GM06990 (cell line): ENCODE results near the gene SPATA2L.
"Not testable (repeated sequence)": the region's sequence is repeated elsewhere in the genome, so short reads cannot be mapped to it uniquely, and the experiment has no call there.

Source experiments
- DNase-seq: peaks from one replicate; pipeline ENCODE4 v3.0.0-alpha.2; 2011; ENCODE audit not compliant: insufficient read length; ENCODE audit errors: extremely low read depth
- H3K27me3 ChIP-seq: replicated peaks from 2 replicates; pipeline ENCODE4 v1.6.0; 2011; ENCODE audit warnings: low read length; ENCODE audit not compliant: control insufficient read depth, insufficient read depth
- H3K36me3 ChIP-seq: 2 replicates; pipeline ENCODE4 v1.5.1; 2011; ENCODE audit warnings: low read length; ENCODE audit not compliant: control insufficient read depth, insufficient read depth
- H3K4me3 ChIP-seq: replicated peaks from 2 replicates; pipeline ENCODE4 v1.5.1; 2011; ENCODE audit warnings: low read depth, mild to moderate bottlenecking, control low read depth, low read length
- CTCF ChIP-seq: IDR thresholded peaks from 2 replicates; pipeline ENCODE4 v1.5.1; 2011; ENCODE audit warnings: low read length, control low read depth, mild to moderate bottlenecking, inconsistent platforms; ENCODE audit not compliant: insufficient read depth, poor library complexity, severe bottlenecking

SPATA2L gene

GRCh38 chr16:89693931-89694783 lies 7.3 kb downstream of the SPATA2L start:
- Histone ChIP-seq H3K27me3 (no peaks in the 10 kb centered on the region), H3K36me3 (peaks cover 32% of the 10 kb centered on the region), H3K4me3 (no peak overlapping the region)
- DNase-seq: no peak
- no peak for TF ChIP-seq CTCF

- peaks cover 32% of the 10 kb centered on the region for H3K36me3 ChIP-seq
- DNase-seq: no peak
- H3K4me3 ChIP-seq: no peak overlapping the region
- H3K27me3 ChIP-seq: no peaks in the 10 kb centered on the region
- no peak for TF ChIP-seq CTCF
These were observed 8.2 kb downstream of the SPATA2L start for GRCh38 chr16:89693289-89693731.

GRCh38 chr16:89691986-89692569 lies 9.4 kb downstream of the SPATA2L start:
- H3K4me3 ChIP-seq: no peak overlapping the region
- no peak for TF ChIP-seq CTCF
- no peak for DNase-seq
- H3K36me3 ChIP-seq: peaks cover 32% of the 10 kb centered on the region
- H3K27me3 ChIP-seq: no peaks in the 10 kb centered on the region

GRCh38 chr16:89691231-89691985 lies 10.1 kb downstream of the SPATA2L start:
- no peaks in the 10 kb centered on the region for H3K27me3 ChIP-seq
- no peak for TF ChIP-seq CTCF
- no peak overlapping the region for H3K4me3 ChIP-seq
- H3K36me3 ChIP-seq: peaks cover 30% of the 10 kb centered on the region
- no peak for DNase-seq

- Histone ChIP-seq H3K27me3 (no peaks in the 10 kb centered on the region), H3K36me3 (peaks cover 33% of the 10 kb centered on the region), H3K4me3 (no peak overlapping the region)
- TF ChIP-seq CTCF: no peak
- no peak for DNase-seq
These were observed 11.1 kb downstream of the SPATA2L start for GRCh38 chr16:89690392-89690901.

- not testable (repeated sequence) for DNase-seq, H3K4me3 ChIP-seq, H3K27me3 ChIP-seq
- peaks cover 32% of the 10 kb centered on the region for H3K36me3 ChIP-seq
These were observed 11.9 kb downstream of the SPATA2L start for GRCh38 chr16:89689621-89690020.
